BE2C (cell line): ENCODE results near the gene KCNAB1.

Experiments used
- DNase-seq: peaks from one replicate; pipeline ENCODE4 v3.0.0-alpha.2; 2020
- H3K27me3 ChIP-seq: fragments of 250-450 bp; sonication (Bioruptor Pico); 2 replicates; pipeline ENCODE4 v1.5.1; 2020; ENCODE audit warnings: mild to moderate bottlenecking
- H3K36me3 ChIP-seq: fragments of 250-450 bp; sonication (Bioruptor Pico); 2 replicates; pipeline ENCODE4 v1.5.1; 2020; ENCODE audit warnings: mild to moderate bottlenecking
- H3K4me1 ChIP-seq: fragments of 250-450 bp; sonication (Bioruptor Pico); 2 replicates; pipeline ENCODE4 v1.5.1; 2020
- H3K4me3 ChIP-seq: 2 replicates; pipeline ENCODE4 v1.5.1; 2011; ENCODE audit warnings: low read depth, low read length
- H3K9me3 ChIP-seq: fragments of 250-450 bp; sonication (Bioruptor Pico); 2 replicates; pipeline ENCODE4 v1.5.1; 2020
- TF ChIP-seq, protein P1 (sequence below): IDR thresholded peaks from 2 replicates; pipeline ENCODE4 v1.5.1; 2012; ENCODE audit warnings: mild to moderate bottlenecking, low read depth, low read length

The KCNAB1 gene

DNA sequence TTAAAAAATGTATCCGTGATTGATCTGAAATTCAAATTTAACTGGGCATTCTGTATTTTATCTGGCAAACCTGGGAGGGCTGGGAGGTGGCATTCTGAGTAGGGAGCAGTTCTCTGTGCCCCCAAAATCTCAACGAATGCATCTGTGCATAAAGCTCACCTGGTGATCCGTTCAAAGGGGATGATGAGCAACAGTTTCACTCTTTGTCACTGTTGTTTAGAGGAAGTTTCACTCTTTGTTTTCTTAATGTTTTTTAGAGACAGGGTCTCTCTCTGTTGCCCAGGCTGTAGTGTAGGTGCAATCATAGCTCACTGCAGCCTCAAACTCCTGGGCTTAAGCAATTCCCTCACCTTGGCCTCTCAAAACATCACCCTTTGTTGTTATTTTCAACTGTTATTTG is 247.8 kb downstream of the KCNAB1 start:
- no peaks in the 10 kb centered on the region for H3K27me3 ChIP-seq
- no peak for DNase-seq
- H3K36me3 ChIP-seq = no peaks in the 10 kb centered on the region
- H3K4me1 ChIP-seq = peaks cover 32% of the 10 kb centered on the region
- H3K9me3 ChIP-seq = no peaks in the 10 kb centered on the region; the same call in 1 of the 2 replicates
- TF ChIP-seq, protein P1, sequence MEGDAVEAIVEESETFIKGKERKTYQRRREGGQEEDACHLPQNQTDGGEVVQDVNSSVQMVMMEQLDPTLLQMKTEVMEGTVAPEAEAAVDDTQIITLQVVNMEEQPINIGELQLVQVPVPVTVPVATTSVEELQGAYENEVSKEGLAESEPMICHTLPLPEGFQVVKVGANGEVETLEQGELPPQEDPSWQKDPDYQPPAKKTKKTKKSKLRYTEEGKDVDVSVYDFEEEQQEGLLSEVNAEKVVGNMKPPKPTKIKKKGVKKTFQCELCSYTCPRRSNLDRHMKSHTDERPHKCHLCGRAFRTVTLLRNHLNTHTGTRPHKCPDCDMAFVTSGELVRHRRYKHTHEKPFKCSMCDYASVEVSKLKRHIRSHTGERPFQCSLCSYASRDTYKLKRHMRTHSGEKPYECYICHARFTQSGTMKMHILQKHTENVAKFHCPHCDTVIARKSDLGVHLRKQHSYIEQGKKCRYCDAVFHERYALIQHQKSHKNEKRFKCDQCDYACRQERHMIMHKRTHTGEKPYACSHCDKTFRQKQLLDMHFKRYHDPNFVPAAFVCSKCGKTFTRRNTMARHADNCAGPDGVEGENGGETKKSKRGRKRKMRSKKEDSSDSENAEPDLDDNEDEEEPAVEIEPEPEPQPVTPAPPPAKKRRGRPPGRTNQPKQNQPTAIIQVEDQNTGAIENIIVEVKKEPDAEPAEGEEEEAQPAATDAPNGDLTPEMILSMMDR = no peak
- H3K4me3 ChIP-seq = no peak overlapping the region

DNA sequence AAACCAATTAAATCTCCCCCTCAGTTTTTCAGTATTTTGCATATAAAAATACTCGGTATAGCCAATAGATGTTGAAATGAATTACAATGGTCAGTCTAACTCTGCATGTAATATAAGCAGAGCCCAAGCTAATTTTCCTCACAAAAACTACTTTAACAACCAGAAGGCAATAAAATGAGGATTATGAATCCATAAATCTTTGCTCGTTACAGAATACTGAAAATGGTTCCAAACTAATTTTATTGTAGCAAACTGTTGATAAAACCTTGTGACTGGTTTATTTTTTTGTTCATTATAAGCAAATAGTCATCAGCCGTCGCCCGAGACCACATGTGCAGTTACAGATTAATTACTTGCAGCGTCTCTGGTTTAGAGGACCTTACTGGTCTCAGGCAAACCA is 251.3 kb downstream of the KCNAB1 start:
- TF ChIP-seq, protein P1 = no peak
- Histone ChIP-seq H3K4me1 (peaks cover 35% of the 10 kb centered on the region), H3K36me3 (no peaks in the 10 kb centered on the region), H3K4me3 (no peak overlapping the region), H3K27me3 (no peaks in the 10 kb centered on the region), H3K9me3 (no peaks in the 10 kb centered on the region; the same call in 1 of the 2 replicates)
- DNase-seq = no peak

DNA sequence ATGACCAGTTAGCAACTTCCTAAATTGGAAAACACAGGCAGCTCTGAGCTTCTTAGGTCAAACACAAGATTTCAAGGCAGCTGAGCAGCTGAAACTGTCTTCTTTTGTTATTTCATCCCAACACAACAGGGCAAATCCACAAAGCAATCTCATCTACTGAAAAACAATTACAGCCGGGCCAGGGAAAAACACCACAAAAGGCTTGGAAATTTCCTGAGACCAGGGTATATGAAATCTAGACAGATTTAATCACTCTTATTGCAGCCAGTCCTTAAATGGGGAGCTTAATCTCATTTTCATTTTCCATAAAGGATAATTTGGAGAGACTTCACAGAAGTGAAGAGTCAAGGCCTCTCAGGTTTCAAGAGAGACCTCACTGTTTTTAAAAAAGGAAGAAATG is 252.7 kb downstream of the KCNAB1 start:
- H3K36me3 ChIP-seq = no peaks in the 10 kb centered on the region
- H3K9me3 ChIP-seq = no peaks in the 10 kb centered on the region; the same call in 1 of the 2 replicates
- no peak overlapping the region for H3K4me3 ChIP-seq
- TF ChIP-seq, protein P1 = no peak
- H3K4me1 ChIP-seq = peaks cover 35% of the 10 kb centered on the region
- DNase-seq = no peak
- H3K27me3 ChIP-seq = no peaks in the 10 kb centered on the region

DNA sequence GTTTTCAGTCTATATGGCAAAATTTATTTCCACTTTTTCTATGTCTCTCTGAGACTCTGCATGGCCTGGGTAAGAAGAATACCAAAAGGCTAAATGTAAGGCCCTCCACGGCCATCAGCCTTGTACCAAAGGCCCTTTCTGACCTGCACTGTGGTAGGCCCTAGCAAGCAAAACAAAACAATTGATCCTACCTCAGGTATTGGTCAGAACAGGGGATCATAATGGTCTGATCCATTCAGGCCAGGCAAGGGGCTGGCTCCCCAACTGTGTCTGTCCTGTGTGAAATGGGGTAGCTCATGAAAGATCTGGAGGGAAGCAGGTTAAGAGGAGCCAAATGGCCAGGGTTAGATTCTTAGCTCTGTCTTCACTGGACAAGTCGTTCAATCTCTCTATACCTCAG is 253.3 kb downstream of the KCNAB1 start:
- DNase-seq = no peak
- no peaks in the 10 kb centered on the region; the same call in 1 of the 2 replicates for H3K9me3 ChIP-seq
- H3K36me3 ChIP-seq = no peaks in the 10 kb centered on the region
- peaks cover 35% of the 10 kb centered on the region for H3K4me1 ChIP-seq
- no peaks in the 10 kb centered on the region for H3K27me3 ChIP-seq
- TF ChIP-seq, protein P1 = no peak
- no peak overlapping the region for H3K4me3 ChIP-seq

DNA sequence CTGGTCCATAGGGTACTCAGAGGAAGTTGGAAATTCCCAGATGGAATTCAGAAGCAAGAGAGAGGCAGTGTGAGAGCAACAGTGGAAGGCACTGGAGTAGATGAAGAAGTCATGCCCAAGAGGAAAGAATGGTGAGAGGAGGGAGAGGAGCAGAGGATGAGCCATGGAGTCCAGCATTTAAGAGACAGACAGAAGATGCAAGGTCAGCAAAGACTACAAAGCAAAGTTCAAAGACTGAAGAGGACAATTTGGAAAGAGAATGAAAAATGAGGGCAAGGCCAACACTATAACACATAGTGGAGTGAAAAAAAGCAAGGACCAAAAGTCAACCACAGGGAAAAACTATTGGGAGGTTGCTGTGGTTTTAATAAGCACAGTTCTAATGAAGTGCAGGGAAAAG is 255.8 kb downstream of the KCNAB1 start:
- Histone ChIP-seq H3K9me3 (no peaks in the 10 kb centered on the region), H3K4me3 (no peak overlapping the region), H3K4me1 (peaks cover 26% of the 10 kb centered on the region), H3K36me3 (no peaks in the 10 kb centered on the region), H3K27me3 (no peaks in the 10 kb centered on the region)
- TF ChIP-seq, protein P1 = no peak
- no peak for DNase-seq

DNA sequence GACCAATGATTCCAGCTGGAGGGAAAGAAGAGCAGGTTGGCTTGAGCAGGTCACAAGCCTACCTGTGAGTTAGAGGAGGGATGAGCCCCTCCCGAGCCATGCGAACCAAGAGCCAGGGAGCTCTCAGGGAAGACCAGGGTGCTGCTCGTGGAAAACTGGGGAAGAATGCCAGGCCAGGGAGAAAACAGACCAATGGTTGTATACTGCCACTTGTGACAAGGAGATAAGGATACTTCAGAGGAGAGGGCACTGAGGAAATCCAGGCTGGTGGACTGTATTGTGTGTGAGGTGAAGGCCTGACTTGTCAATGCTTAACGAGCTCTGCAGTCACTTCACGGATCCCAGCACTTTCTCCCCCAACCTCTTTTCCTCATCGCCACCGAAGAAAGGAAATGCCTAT is 256.9 kb downstream of the KCNAB1 start:
- TF ChIP-seq, protein P1 = no peak
- no peaks in the 10 kb centered on the region for H3K27me3 ChIP-seq
- no peak for DNase-seq
- peaks cover 21% of the 10 kb centered on the region for H3K4me1 ChIP-seq
- no peaks in the 10 kb centered on the region for H3K9me3 ChIP-seq
- H3K36me3 ChIP-seq = no peaks in the 10 kb centered on the region
- H3K4me3 ChIP-seq = no peak overlapping the region
